NCI-H2081 treated with DMSO at 0.1 percent for 48 hours (cell line): ENCODE measurements around the gene GPD1.
"Not testable (repeated sequence)": the region's sequence is repeated elsewhere in the genome, so short reads cannot be mapped to it uniquely, and the experiment has no call there.

Source experiments
- DNase-seq: peaks from one replicate; lab custom pipeline; 2025; lab: John Stamatoyannopoulos, UW

GPD1 gene

GRCh38 chr12:50123203-50123602 lies 19.4 kb downstream of the GPD1 start:
- DNase-seq = no peak

GRCh38 chr12:50127546-50127945 lies 23.7 kb downstream of the GPD1 start:
- no peak for DNase-seq

GRCh38 chr12:50129290-50129689 lies 25.5 kb downstream of the GPD1 start:
- DNase-seq = no peak

- no peak for DNase-seq
These were observed 28.8 kb downstream of the GPD1 start for GRCh38 chr12:50132505-50133135.

GRCh38 chr12:50142993-50143392 lies 39.2 kb downstream of the GPD1 start:
- no peak for DNase-seq

GRCh38 chr12:50145439-50145838 lies 41.6 kb downstream of the GPD1 start:
- DNase-seq = no peak

GRCh38 chr12:50147281-50147680 lies 43.5 kb downstream of the GPD1 start:
- DNase-seq = no peak

GRCh38 chr12:50148011-50148410 lies 44.2 kb downstream of the GPD1 start:
- not testable (repeated sequence) for DNase-seq

- DNase-seq = no peak
These were observed 45.5 kb downstream of the GPD1 start for GRCh38 chr12:50149311-50149710.

GRCh38 chr12:50151047-50151687 lies 47.4 kb downstream of the GPD1 start:
- DNase-seq = no peak

GRCh38 chr12:50154947-50155346 lies 51.1 kb downstream of the GPD1 start:
- DNase-seq = not testable (repeated sequence)

- no peak for DNase-seq
These were observed 52.8 kb downstream of the GPD1 start for GRCh38 chr12:50156641-50157040.

GRCh38 chr12:50157259-50157658 lies 53.5 kb downstream of the GPD1 start:
- DNase-seq = no peak

GRCh38 chr12:50160643-50161042 lies 56.8 kb downstream of the GPD1 start:
- DNase-seq = no peak
